Body of pancreas (tissue), 4 donors: ENCODE results near the gene MT1E.

ENCODE experiments used
- POLR2A ChIP-seq, 3 donors: fragments of 450-650 bp; IDR thresholded peaks; one replicate each; pipeline ENCODE4 v1.6.1; 2016; ENCODE audit warnings: antibody characterized with exemption in 3 of 3, mild to moderate bottlenecking in 2 of 3
- TF ChIP-seq, protein P1 (sequence below), 7 experiments: fragments of 450-650 bp in 4 of 7; fragments of 200-600 bp in 3 of 7; sonication (generic) in 3 of 7; IDR thresholded peaks; one replicate each; pipeline ENCODE4 v1.5.1; 2016 to 2019; ENCODE audit warnings: antibody characterized with exemption in 7 of 7

DNA sequence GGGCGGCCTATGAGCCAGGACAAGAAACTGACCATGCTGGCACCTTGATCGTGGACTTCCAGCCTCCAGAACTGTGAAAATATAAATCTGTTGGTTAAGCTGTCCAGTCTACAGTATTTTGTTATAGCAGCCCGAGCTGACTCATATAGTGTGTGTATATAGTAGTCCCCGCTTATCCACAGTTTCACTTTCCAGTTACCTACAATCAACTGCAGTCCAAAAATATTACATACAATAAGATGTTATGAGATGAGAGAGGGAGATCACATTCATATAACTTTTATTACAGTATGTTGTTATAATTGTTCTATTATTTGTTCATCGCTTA is 31.3 kb upstream of the MT1E start:
- TF ChIP-seq, protein P1, sequence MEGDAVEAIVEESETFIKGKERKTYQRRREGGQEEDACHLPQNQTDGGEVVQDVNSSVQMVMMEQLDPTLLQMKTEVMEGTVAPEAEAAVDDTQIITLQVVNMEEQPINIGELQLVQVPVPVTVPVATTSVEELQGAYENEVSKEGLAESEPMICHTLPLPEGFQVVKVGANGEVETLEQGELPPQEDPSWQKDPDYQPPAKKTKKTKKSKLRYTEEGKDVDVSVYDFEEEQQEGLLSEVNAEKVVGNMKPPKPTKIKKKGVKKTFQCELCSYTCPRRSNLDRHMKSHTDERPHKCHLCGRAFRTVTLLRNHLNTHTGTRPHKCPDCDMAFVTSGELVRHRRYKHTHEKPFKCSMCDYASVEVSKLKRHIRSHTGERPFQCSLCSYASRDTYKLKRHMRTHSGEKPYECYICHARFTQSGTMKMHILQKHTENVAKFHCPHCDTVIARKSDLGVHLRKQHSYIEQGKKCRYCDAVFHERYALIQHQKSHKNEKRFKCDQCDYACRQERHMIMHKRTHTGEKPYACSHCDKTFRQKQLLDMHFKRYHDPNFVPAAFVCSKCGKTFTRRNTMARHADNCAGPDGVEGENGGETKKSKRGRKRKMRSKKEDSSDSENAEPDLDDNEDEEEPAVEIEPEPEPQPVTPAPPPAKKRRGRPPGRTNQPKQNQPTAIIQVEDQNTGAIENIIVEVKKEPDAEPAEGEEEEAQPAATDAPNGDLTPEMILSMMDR (IDR thresholded peaks at IDR 0.05) = no peak
- no peak for TF ChIP-seq POLR2A (IDR thresholded peaks at IDR 0.05)
